ACC112 (cell line): Measurements from ENCODE around the gene MINK1.
A peak's percentile ranks its signal among the peaks of the same experiment; 100 is the strongest.

Source experiments
- H2AFZ ChIP-seq: fragments of 200-600 bp; sonication (generic); one replicate; pipeline ENCODE4 v1.6.0; 2017; ENCODE audit warnings: antibody characterized with exemption, low read length; ENCODE audit not compliant: unreplicated experiment
- H3K27ac ChIP-seq: fragments of 200-600 bp; sonication (generic); 2 replicates; pipeline ENCODE4 v1.5.1; 2014; ENCODE audit warnings: low read depth, mild to moderate bottlenecking, antibody characterized with exemption, low read length, moderate library complexity
- H3K27me3 ChIP-seq: fragments of 200-600 bp; sonication (generic); 2 replicates; pipeline ENCODE4 v1.6.1; 2014; ENCODE audit warnings: mild to moderate bottlenecking, antibody characterized with exemption, low read length, moderate library complexity, mixed read lengths; ENCODE audit not compliant: insufficient read depth
- H3K36me3 ChIP-seq: fragments of 200-600 bp; sonication (generic); 2 replicates; pipeline ENCODE4 v1.6.1; 2016; ENCODE audit warnings: mild to moderate bottlenecking, antibody characterized with exemption, low read length, moderate library complexity, mixed read lengths; ENCODE audit not compliant: insufficient read depth
- H3K4me1 ChIP-seq: fragments of 200-600 bp; sonication (generic); one replicate; pipeline ENCODE4 v1.6.1; 2016; ENCODE audit warnings: low read length, mixed read lengths; ENCODE audit not compliant: insufficient read depth, unreplicated experiment, control insufficient read depth
- H3K4me3 ChIP-seq: fragments of 200-600 bp; sonication (generic); 2 replicates; pipeline ENCODE4 v1.5.1; 2014; ENCODE audit warnings: mild to moderate bottlenecking, low read depth, low read length
- H3K79me2 ChIP-seq: fragments of 200-600 bp; sonication (generic); one replicate; pipeline ENCODE4 v1.6.0; 2016; ENCODE audit warnings: low read length; ENCODE audit not compliant: control insufficient read depth, unreplicated experiment, insufficient read depth

The MINK1 gene

GRCh38 chr17:4893272-4893671 lies 60.1 kb downstream of the MINK1 start:
- no peaks in the 10 kb centered on the region for H3K4me1 ChIP-seq
- no peaks in the 10 kb centered on the region for H3K27me3 ChIP-seq
- no peak overlapping the region for H2AFZ ChIP-seq
- H3K4me3 ChIP-seq: no peak overlapping the region
- no peak overlapping the region for H3K27ac ChIP-seq
- no peaks in the 10 kb centered on the region for H3K79me2 ChIP-seq
- peaks cover 2% of the 10 kb centered on the region; the same call in 1 of the 2 replicates for H3K36me3 ChIP-seq

GRCh38 chr17:4893721-4894560 lies 60.8 kb downstream of the MINK1 start:
- peaks cover 2% of the 10 kb centered on the region; the same call in 1 of the 2 replicates for H3K36me3 ChIP-seq
- no peak overlapping the region for H2AFZ ChIP-seq
- no peaks in the 10 kb centered on the region for H3K27me3 ChIP-seq

GRCh38 chr17:4895121-4895520 lies 62.0 kb downstream of the MINK1 start:
- H3K27ac ChIP-seq: no peak overlapping the region
- no peaks in the 10 kb centered on the region for H3K4me1 ChIP-seq
- H3K79me2 ChIP-seq: no peaks in the 10 kb centered on the region
- H3K36me3 ChIP-seq: peaks cover 2% of the 10 kb centered on the region; the same call in 1 of the 2 replicates
- no peaks in the 10 kb centered on the region for H3K27me3 ChIP-seq
- no peak overlapping the region for H2AFZ ChIP-seq
- no peak overlapping the region for H3K4me3 ChIP-seq

More at GRCh38 chr17:4893721-4894560, 60.8 kb downstream of the MINK1 start:
- Histone ChIP-seq H3K4me1 (no peaks in the 10 kb centered on the region), H3K27ac (no peak overlapping the region), H3K79me2 (no peaks in the 10 kb centered on the region), H3K4me3 (no peak overlapping the region)

- Histone ChIP-seq H3K4me1 (no peaks in the 10 kb centered on the region), H3K36me3 (peaks cover 2% of the 10 kb centered on the region; the same call in 1 of the 2 replicates), H3K79me2 (no peaks in the 10 kb centered on the region), H3K4me3 (no peak overlapping the region), H2AFZ (no peak overlapping the region), H3K27ac (no peak overlapping the region), H3K27me3 (no peaks in the 10 kb centered on the region)
Observed at GRCh38 chr17:4895657-4896331, 62.7 kb downstream of the MINK1 start.

- H3K36me3 ChIP-seq: peaks cover 7% of the 10 kb centered on the region; the same call in 1 of the 2 replicates
- no peaks in the 10 kb centered on the region for H3K4me1 ChIP-seq
- no peaks in the 10 kb centered on the region for H3K79me2 ChIP-seq
- H3K27ac ChIP-seq: no peak overlapping the region
- no peaks in the 10 kb centered on the region for H3K27me3 ChIP-seq
- H3K4me3 ChIP-seq: no peak overlapping the region
- no peak overlapping the region for H2AFZ ChIP-seq
Observed at GRCh38 chr17:4896332-4897197, 63.4 kb downstream of the MINK1 start.

- Histone ChIP-seq H3K27ac (no peak overlapping the region), H2AFZ (no peak overlapping the region), H3K36me3 (peaks cover 7% of the 10 kb centered on the region; the same call in 1 of the 2 replicates), H3K79me2 (no peaks in the 10 kb centered on the region), H3K27me3 (no peaks in the 10 kb centered on the region), H3K4me1 (no peaks in the 10 kb centered on the region), H3K4me3 (no peak overlapping the region)
Observed at GRCh38 chr17:4897198-4897687, 64.1 kb downstream of the MINK1 start.

- Histone ChIP-seq H2AFZ (no peak overlapping the region), H3K27ac (no peak overlapping the region), H3K4me3 (no peak overlapping the region), H3K27me3 (no peaks in the 10 kb centered on the region), H3K4me1 (no peaks in the 10 kb centered on the region), H3K36me3 (peaks cover 7% of the 10 kb centered on the region; the same call in 1 of the 2 replicates), H3K79me2 (no peaks in the 10 kb centered on the region)
Observed at GRCh38 chr17:4897785-4898184, 64.6 kb downstream of the MINK1 start.

- H2AFZ ChIP-seq: no peak overlapping the region
- no peak overlapping the region for H3K4me3 ChIP-seq
- no peaks in the 10 kb centered on the region for H3K79me2 ChIP-seq
- H3K36me3 ChIP-seq: peaks cover 7% of the 10 kb centered on the region; the same call in 1 of the 2 replicates
- H3K4me1 ChIP-seq: no peaks in the 10 kb centered on the region
- H3K27ac ChIP-seq: no peak overlapping the region
- H3K27me3 ChIP-seq: no peaks in the 10 kb centered on the region
Observed at GRCh38 chr17:4898351-4898750, 65.2 kb downstream of the MINK1 start.

- Histone ChIP-seq H3K4me1 (no peaks in the 10 kb centered on the region), H3K79me2 (no peaks in the 10 kb centered on the region), H2AFZ (no peak overlapping the region)
Observed at GRCh38 chr17:4898927-4899326, 65.8 kb downstream of the MINK1 start.

More at GRCh38 chr17:4898927-4899326, 65.8 kb downstream of the MINK1 start:
- H3K4me3 ChIP-seq: peak overlapping the region; percentile 70
- H3K36me3 ChIP-seq: peaks cover 7% of the 10 kb centered on the region; the same call in 1 of the 2 replicates
- H3K27me3 ChIP-seq: no peaks in the 10 kb centered on the region
- no peak overlapping the region for H3K27ac ChIP-seq
